ENCODE data around the gene XYLT1.

Gene XYLT1

DNA sequence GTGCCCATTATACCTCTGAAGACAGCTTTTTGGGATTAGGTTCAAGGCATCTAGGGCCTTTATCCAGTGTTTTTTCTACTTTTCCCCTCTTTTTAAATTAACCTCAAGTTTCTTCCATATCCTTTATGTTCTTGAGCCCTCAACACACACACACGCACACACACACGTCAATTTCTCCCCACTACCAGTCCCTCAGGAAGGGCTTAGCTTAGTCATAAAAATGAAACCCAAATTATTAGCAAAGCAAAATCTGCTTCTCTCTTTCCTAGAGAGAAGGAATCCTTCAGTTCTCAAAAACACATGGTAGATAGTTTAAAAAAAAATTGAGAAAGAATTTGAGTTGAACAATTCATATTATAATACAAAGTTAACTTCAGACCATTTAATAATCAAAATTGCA, 401.1 kb downstream of the XYLT1 start:
- no peak for DNase-seq

- no peak for DNase-seq
These were observed 402.2 kb downstream of the XYLT1 start for GRCh38 chr16:17068524-17068923.

- DNase-seq = no peak
These were observed 402.9 kb downstream of the XYLT1 start for GRCh38 chr16:17067882-17068281.

- no peak for DNase-seq
These were observed 407.3 kb downstream of the XYLT1 start for GRCh38 chr16:17063201-17064139.

DNA sequence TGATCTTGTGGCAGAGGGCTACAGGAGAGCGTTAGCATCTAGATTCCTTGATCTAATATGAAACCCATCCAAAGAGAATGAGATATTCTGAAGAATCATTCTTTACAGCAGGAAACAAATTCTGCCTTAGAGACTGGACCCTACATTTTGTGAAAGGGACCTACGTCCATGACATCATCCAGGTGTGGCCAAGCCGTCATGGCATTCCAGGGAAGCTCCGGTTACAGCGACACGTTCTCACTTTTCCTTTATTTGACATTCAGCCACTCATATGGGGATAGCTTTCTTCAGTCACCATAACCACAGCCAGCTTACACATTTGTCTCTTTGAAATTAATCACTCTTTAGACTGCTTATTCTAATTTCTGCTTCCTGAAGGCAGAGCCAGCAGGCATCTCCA, 408.1 kb downstream of the XYLT1 start:
- DNase-seq = no peak

DNA sequence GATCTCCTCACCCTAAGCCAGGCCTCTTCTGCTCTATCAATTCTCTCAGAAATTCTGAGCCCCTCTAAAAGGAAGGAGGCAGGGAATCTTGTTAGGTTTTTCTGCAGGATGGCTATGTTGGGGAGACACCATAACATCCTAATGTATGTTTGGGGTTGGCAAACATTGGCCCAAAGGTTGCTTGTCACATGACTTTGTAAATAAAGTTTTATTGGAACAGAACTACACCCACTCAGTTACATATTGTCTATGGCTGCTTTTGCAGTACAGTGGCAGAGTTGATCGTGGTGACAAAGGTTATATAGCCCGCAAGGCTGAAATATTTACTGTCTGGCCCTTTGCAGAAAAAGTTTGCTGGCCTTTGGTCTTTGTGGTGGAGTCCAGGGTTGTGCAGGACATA, 409.4 kb downstream of the XYLT1 start:
- no peak for DNase-seq

GRCh38 chr16:17058471-17058870, 412.3 kb downstream of the XYLT1 start:
- no peak for DNase-seq

DNA sequence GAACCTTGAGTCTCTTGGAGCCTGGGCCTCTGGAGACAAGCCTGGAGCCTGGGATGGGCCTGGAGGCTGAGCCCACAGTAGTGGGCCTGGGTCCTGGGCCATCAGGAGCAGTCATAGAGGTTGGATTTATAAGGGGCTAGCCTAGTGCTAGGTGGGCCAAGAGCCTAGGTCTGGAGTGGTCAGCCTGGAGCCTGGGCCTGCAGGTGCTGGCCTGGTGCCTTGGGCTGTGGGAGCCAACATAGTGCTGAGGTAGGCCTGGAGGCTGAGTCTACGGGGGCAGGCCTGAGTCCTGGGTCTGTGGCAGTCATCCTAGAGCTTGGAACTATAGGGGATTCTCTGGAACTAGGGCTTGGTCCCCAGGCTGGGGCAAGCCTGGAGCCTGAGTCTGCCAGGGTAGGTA, 414.1 kb downstream of the XYLT1 start:
- DNase-seq = no peak

DNA sequence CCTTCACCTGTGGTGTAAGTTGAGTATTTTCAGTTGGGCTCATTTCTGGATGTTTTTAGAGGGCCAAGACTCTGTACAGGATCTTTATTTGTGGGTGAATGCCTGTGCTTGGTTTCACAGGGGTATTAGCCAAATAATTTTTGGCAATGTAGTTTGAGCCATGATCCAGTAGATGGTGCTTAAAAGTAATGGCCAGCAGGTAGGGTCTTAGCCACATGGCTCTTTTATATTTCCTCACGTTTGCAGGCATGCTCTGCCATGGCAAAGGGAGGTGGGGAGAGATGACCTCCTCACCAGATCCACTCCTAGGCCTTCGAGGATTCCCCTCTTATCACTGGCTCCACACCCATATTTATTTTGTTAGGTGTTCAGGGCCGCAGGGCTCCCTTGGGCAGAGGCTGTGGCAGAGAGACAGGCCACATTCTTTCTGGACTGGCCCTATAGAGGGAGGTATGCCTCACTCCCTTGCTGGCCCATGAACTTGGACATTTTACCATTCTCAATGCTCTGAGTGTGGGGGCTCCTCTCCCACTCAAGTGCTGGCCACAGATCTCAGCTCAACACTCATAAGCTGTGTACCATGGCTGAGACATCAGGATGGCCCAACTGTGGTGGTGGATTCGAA, 417.1 kb downstream of the XYLT1 start:
- DNase-seq = no peak

Data from stimulated activated CD4-positive, alpha-beta T cell treated with anti-CD3 and anti-CD28 coated beads, Interleukin-12 subunit alpha, Interleukin-12 subunit beta, amount 100 ng/mL, for 4 hours (primary cell).